Lower leg skin (tissue), 3 donors: ENCODE results near the gene VSIG2.

ENCODE experiments used
- POLR2A ChIP-seq, 2 donors: fragments of 450-650 bp; IDR thresholded peaks; one replicate each; pipeline ENCODE4 v1.6.1; 2016 to 2017; ENCODE audit warnings: antibody characterized with exemption in 2 of 2, mild to moderate bottlenecking in 1 of 2, moderate library complexity in 1 of 2
- TF ChIP-seq, protein P1 (sequence below), 3 donors: fragments of 450-650 bp; IDR thresholded peaks; one replicate each; pipeline ENCODE4 v1.5.1; 2016; ENCODE audit warnings: antibody characterized with exemption in 3 of 3, mild to moderate bottlenecking in 3 of 3, moderate library complexity in 2 of 3

GRCh38 chr11:124766156-124766555 lies 14.1 kb upstream of the VSIG2 start:
- TF ChIP-seq, protein P1, sequence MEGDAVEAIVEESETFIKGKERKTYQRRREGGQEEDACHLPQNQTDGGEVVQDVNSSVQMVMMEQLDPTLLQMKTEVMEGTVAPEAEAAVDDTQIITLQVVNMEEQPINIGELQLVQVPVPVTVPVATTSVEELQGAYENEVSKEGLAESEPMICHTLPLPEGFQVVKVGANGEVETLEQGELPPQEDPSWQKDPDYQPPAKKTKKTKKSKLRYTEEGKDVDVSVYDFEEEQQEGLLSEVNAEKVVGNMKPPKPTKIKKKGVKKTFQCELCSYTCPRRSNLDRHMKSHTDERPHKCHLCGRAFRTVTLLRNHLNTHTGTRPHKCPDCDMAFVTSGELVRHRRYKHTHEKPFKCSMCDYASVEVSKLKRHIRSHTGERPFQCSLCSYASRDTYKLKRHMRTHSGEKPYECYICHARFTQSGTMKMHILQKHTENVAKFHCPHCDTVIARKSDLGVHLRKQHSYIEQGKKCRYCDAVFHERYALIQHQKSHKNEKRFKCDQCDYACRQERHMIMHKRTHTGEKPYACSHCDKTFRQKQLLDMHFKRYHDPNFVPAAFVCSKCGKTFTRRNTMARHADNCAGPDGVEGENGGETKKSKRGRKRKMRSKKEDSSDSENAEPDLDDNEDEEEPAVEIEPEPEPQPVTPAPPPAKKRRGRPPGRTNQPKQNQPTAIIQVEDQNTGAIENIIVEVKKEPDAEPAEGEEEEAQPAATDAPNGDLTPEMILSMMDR (IDR thresholded peaks at IDR 0.05) = no peak
- no peak for TF ChIP-seq POLR2A (IDR thresholded peaks at IDR 0.05)
